Upper lobe of left lung (tissue), 6 donors: ENCODE data around the gene RB1. TPM values are rescaled to one million over a fixed set of nuclear protein-coding genes. Genes with fewer than 3 reads are reported as not detected.

Source experiments
- ATAC-seq, 2 donors: fragments of 200-7000 bp; cut with Tn5 transposase; one replicate each; pipeline ENCODE4 v1.9.1; 2022; ENCODE audit warnings: mild to moderate bottlenecking in 2 of 2, moderate library complexity in 2 of 2; ENCODE audit not compliant: low FRiP score in 2 of 2
- DNase-seq, 2 donors: peaks; one replicate each; pipeline ENCODE4 v3.0.0-alpha.2; 2019 to 2020
- H3K27ac ChIP-seq, 4 donors: fragments of 200-600 bp; sonication (generic); one replicate each; pipeline ENCODE4 v1.5.1; 2016 to 2019
- H3K27me3 ChIP-seq, 4 donors: fragments of 200-600 bp; sonication (generic); one replicate each; pipeline ENCODE4 v1.5.1; 2017 to 2019
- H3K36me3 ChIP-seq, 4 donors: fragments of 200-600 bp; sonication (generic); one replicate each; pipeline ENCODE4 v1.5.1; 2016 to 2019
- H3K4me1 ChIP-seq, 4 donors: fragments of 200-600 bp; sonication (generic); one replicate each; pipeline ENCODE4 v1.5.1; 2018 to 2019
- H3K4me3 ChIP-seq, 4 donors: fragments of 200-600 bp; sonication (generic); one replicate each; pipeline ENCODE4 v1.5.1; 2017 to 2019; ENCODE audit warnings: mild to moderate bottlenecking in 2 of 4, moderate library complexity in 1 of 4
- H3K9me3 ChIP-seq, 4 donors: fragments of 200-600 bp; sonication (generic); one replicate each; pipeline ENCODE4 v1.5.1; 2018 to 2019
- EP300 ChIP-seq, 4 donors: sonication (generic); formaldehyde crosslinking; IDR thresholded peaks; one replicate each; pipeline ENCODE4 v1.5.1; 2017; ENCODE audit warnings: antibody characterized with exemption in 4 of 4, control low read depth in 2 of 4
- POLR2A ChIP-seq, 4 donors: fragments of 450-650 bp; IDR thresholded peaks; one replicate each; pipeline ENCODE4 v1.5.1; 2016 to 2017; ENCODE audit warnings: antibody characterized with exemption in 4 of 4, mild to moderate bottlenecking in 2 of 4
- POLR2AphosphoS5 ChIP-seq, 2 donors: sonication (generic); formaldehyde crosslinking; IDR thresholded peaks; one replicate each; pipeline ENCODE4 v1.5.1; 2017; ENCODE audit warnings: antibody characterized with exemption in 2 of 2
- WGBS, 2 donors: methylation state at CpG; one replicate each; pipeline ENCODE4 v1.1.5; 2017 to 2018; 5-methylcytosine and 5-hydroxymethylcytosine counted together
- total RNA-seq, 6 donors: library from RNA; depleted of rRNA in 4 of 6; stranded (reverse); fragments of >200 nt in 4 of 6; gene quantifications; one replicate each; pipeline versions ENCODE4 v1.1.0 to v1.2.1, GENCODE V29; 2016 to 2021
- TF ChIP-seq, protein P1 (sequence below), 6 experiments: fragments of 450-650 bp in 4 of 6; fragments of 200-600 bp in 2 of 6; sonication (generic) in 2 of 6; IDR thresholded peaks; one replicate each; pipeline ENCODE4 v1.5.1; 2016 to 2019; ENCODE audit warnings: antibody characterized with exemption in 6 of 6
- donor health status: DM: no; HTN: no; CAD: no; lungs with moderate emphysema.
- donor health status: DM: no; HTN: yes; CAD: no; lungs with severe emphysema.

The RB1 gene
- total RNA-seq, 6 donors from 2014 or later: 20.2 to 46.6 (median 32.9) TPM

DNA sequence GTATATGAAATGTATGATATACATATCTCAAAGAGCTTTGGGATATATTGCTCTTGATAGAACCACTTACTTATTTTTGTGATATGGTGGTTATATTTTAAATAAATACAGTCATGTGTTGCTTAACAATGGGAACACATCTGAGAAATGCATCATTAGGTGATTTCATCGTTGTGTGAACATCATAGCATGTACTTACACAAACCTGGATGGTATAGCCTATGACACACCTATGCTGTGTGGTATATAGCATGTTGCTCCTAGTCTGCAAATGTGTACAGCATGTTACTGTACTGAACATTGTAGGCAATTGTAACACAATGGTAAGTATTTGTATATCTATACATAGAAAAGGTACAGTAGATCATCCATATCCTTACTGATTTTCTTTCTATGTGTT is 7.7 kb downstream of the RB1 start:
- ATAC-seq: no peak

DNA sequence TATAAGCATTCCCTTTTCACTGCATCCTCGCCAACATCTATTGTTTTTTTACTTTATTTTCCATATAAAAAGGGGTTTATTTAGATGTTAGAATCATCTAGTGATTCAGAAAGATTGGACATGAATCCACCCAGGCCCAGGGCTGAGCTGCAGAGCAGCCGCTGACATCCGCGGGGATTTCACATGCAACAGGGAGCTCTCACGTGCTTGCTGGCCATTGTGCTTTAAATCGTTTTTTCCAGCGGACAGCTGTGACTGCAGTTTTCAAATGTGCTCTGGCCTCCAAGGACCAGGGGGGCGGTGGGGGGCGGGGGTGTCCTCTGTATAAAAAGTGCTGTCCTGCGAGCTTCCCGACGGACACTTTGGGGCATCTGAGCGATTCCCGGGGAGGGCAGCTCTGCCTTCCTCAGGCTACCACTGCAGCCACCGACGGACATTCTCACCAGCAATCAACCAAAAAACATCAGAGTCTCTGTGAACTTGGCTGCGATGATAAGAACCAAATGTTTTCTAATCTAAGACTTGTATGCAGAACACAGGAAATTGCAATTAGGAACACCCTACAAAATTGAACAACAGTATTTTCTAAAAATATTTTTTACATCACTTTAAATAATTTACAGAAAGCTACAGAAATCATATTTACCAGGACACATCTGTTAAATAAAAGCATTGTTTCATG is 12.6 kb downstream of the RB1 start:
- Histone ChIP-seq H3K4me3 (no peak overlapping the region), H3K27ac (peak overlapping the region in 1 of 4 donors; percentile 38), H3K36me3 (peaks cover 0 to 27% (median 15%) of the 10 kb centered on the region in 4 donors), H3K4me1 (peaks cover 0 to 20% (median 9%) of the 10 kb centered on the region in 4 donors), H3K9me3 (no peaks in the 10 kb centered on the region), H3K27me3 (no peaks in the 10 kb centered on the region)
- DNase-seq (peak in 1 of 2 donors; percentile 8), ATAC-seq (no peak)
- WGBS, 2 donors: 82 to 86% methylated on average over 17 of the region's 17 CpGs
- no peak for TF ChIP-seq EP300 (IDR thresholded peaks at IDR 0.05)
- TF ChIP-seq, protein P1, sequence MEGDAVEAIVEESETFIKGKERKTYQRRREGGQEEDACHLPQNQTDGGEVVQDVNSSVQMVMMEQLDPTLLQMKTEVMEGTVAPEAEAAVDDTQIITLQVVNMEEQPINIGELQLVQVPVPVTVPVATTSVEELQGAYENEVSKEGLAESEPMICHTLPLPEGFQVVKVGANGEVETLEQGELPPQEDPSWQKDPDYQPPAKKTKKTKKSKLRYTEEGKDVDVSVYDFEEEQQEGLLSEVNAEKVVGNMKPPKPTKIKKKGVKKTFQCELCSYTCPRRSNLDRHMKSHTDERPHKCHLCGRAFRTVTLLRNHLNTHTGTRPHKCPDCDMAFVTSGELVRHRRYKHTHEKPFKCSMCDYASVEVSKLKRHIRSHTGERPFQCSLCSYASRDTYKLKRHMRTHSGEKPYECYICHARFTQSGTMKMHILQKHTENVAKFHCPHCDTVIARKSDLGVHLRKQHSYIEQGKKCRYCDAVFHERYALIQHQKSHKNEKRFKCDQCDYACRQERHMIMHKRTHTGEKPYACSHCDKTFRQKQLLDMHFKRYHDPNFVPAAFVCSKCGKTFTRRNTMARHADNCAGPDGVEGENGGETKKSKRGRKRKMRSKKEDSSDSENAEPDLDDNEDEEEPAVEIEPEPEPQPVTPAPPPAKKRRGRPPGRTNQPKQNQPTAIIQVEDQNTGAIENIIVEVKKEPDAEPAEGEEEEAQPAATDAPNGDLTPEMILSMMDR (IDR thresholded peaks at IDR 0.05): no peak
- no peak for TF ChIP-seq POLR2AphosphoS5 (IDR thresholded peaks at IDR 0.05)
- no peak for TF ChIP-seq POLR2A (IDR thresholded peaks at IDR 0.05)

More for the DNA sequence above, 7.7 kb downstream of the RB1 start:
- TF ChIP-seq, protein P1 (IDR thresholded peaks at IDR 0.05): no peak
- TF ChIP-seq POLR2AphosphoS5 (IDR thresholded peaks at IDR 0.05): no peak
- no peak for TF ChIP-seq EP300 (IDR thresholded peaks at IDR 0.05)
- TF ChIP-seq POLR2A (IDR thresholded peaks at IDR 0.05): no peak
- H3K4me3 ChIP-seq: no peak overlapping the region
- peaks cover 0 to 10% (median 0%) of the 10 kb centered on the region in 4 donors for H3K36me3 ChIP-seq
- no peak for DNase-seq
- no peaks in the 10 kb centered on the region for H3K27me3 ChIP-seq
- no peaks in the 10 kb centered on the region for H3K9me3 ChIP-seq
- WGBS, 2 donors: 89 to 100% methylated on average over 1 of the region's 1 CpG
- H3K4me1 ChIP-seq: peaks cover 4 to 14% (median 10%) of the 10 kb centered on the region in 4 donors
- no peak overlapping the region for H3K27ac ChIP-seq

DNA sequence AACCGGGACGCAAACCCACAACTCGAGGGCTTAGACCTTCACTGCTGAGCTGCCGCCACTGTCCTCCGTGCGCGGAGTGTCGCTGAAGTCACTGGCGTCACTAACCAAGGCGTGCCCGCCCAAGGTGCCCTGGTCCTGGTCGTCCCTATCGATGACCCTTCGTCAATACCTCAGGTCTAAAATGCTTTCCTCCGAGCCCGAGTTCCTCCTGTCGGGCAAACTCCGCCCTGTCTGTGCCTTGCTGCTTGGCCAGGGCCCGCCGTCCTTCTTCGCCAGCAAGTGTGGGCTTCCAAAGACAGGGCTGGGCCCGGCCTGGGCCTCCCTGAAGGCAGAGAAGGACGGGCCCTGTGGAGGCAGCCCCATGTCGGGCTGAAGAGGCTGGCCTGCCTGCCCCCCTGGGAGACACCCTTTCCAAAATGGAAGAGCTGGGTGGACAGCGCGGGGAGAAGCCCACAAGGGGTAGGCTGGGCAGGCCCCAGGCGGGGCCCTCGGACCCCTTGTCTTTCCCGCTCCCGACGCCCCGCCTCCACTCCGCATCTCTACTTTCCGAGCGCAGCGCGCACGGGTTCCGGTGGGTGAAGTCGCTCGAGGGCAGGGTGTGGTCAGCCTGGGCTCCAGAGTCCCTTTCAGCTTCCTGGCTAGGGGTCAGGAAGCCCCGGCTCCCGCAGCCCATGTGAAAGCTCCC is 13.4 kb downstream of the RB1 start:
- no peak for TF ChIP-seq EP300 (IDR thresholded peaks at IDR 0.05)
- TF ChIP-seq, protein P1 (IDR thresholded peaks at IDR 0.05): no peak
- TF ChIP-seq POLR2AphosphoS5 (IDR thresholded peaks at IDR 0.05): no peak
- TF ChIP-seq POLR2A (IDR thresholded peaks at IDR 0.05): no peak
- ATAC-seq: peak in 1 of 2 donors; percentile 27
- peaks cover 0 to 20% (median 9%) of the 10 kb centered on the region in 4 donors for H3K4me1 ChIP-seq
- peak overlapping the region in 2 of 4 donors; percentile 40 to 46 for H3K4me3 ChIP-seq
- 86 to 94% methylated on average over 41 to 43 of the region's 43 CpGs for WGBS, 2 donors
- peaks cover 0 to 6% (median 3%) of the 10 kb centered on the region in 4 donors for H3K9me3 ChIP-seq
- no peaks in the 10 kb centered on the region for H3K27me3 ChIP-seq
- H3K36me3 ChIP-seq: peaks cover 0 to 27% (median 15%) of the 10 kb centered on the region in 4 donors
- H3K27ac ChIP-seq: peak overlapping the region in 3 of 4 donors; percentile 35 to 48 (median 46)
- DNase-seq: peak in 1 of 2 donors; percentile 75

DNA sequence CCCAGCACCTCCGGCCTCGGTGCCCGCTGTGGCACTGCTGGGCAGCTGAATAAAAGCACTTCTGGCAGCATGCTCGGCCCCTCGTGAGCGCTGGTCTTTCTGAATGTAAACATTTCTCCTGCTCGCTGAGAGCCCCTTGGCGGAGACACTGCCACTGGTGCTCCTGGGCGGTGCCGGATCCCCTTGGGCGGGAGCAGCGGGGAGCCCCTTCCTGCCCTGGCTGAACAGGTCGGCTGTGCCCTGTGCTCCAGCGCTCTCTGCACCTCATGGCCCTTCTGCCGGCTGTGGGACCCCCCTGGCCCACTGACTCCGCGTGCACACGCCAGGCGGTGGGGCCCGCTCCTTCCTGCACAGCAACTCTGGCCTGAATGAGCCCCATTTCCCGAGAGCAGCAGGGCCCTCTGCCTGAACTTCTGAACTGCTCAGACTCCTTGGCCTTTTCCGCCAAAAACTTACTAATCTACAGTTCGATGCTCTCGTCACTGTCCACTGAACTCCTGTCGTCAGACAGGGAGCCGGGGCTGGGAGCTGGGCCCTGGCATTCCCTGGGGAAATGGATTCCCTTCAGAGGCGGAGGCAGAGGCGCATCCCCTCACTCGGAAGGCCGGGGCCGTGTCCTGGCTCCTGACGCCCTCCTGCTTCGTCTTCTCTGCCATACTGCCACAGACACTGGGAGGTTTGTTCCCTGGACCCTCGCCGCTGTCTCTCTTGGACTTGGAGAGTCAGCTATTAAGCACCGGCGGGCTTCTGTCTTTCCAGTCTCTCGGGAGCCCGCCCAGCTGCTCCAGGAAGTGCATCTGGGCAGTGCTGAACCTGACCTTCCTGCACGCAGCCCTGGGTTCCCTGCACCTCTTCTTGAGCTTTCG is 14.2 kb downstream of the RB1 start:
- peaks cover 0 to 27% (median 15%) of the 10 kb centered on the region in 4 donors for H3K36me3 ChIP-seq
- peak overlapping the region in 3 of 4 donors; percentile 30 to 46 (median 40) for H3K4me3 ChIP-seq
- peaks cover 0 to 20% (median 9%) of the 10 kb centered on the region in 4 donors for H3K4me1 ChIP-seq
- DNase-seq: peak in 1 of 2 donors; percentile 68
- TF ChIP-seq EP300 (IDR thresholded peaks at IDR 0.05) (no peak), POLR2A (IDR thresholded peaks at IDR 0.05) (no peak), POLR2AphosphoS5 (IDR thresholded peaks at IDR 0.05) (no peak)
- TF ChIP-seq, protein P1 (IDR thresholded peaks at IDR 0.05): no peak
- WGBS, 2 donors: 74 to 81% methylated on average over 20 to 41 of the region's 41 CpGs
- peak overlapping the region; percentile 35 to 58 (median 47) for H3K27ac ChIP-seq
- peaks cover 4 to 10% (median 6%) of the 10 kb centered on the region in 4 donors for H3K9me3 ChIP-seq
- ATAC-seq: peak; percentile 24 to 26
- H3K27me3 ChIP-seq: no peaks in the 10 kb centered on the region
